ENCODE data around the gene MYO5B.

DNA sequence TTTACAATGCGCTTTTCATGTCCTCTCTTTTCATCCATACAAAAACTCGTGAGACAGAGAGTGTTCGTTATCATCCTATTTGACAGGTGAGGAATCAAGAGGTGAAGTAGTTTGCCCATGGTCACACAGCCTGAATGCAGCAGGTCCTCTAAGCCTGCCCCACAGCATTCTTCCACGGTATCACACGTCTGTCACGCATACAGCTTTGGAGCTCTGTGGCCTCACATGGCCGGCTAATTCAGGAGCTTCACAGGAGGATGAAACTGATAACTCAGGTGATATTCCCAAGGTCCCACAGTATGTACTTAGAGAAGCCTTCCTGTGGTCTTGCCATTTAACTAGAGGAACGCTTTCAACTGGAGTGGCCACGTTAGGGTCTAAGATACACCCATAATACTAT is 59.0 kb downstream of the MYO5B start:
- TF ChIP-seq, protein P1, sequence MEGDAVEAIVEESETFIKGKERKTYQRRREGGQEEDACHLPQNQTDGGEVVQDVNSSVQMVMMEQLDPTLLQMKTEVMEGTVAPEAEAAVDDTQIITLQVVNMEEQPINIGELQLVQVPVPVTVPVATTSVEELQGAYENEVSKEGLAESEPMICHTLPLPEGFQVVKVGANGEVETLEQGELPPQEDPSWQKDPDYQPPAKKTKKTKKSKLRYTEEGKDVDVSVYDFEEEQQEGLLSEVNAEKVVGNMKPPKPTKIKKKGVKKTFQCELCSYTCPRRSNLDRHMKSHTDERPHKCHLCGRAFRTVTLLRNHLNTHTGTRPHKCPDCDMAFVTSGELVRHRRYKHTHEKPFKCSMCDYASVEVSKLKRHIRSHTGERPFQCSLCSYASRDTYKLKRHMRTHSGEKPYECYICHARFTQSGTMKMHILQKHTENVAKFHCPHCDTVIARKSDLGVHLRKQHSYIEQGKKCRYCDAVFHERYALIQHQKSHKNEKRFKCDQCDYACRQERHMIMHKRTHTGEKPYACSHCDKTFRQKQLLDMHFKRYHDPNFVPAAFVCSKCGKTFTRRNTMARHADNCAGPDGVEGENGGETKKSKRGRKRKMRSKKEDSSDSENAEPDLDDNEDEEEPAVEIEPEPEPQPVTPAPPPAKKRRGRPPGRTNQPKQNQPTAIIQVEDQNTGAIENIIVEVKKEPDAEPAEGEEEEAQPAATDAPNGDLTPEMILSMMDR (IDR thresholded peaks at IDR 0.05), result no peak
- TF ChIP-seq EZH2 (IDR thresholded peaks at IDR 0.05; ENCODE audit: borderline replicate concordance, insufficient read depth, low read depth, low read length, poor library complexity, severe bottlenecking), result no peak

Measured in B cell (primary cell).